Large intestine (tissue), 3 donors: ENCODE measurements around the gene OBSCN. TPM values are rescaled to one million over a fixed set of nuclear protein-coding genes. Genes with fewer than 3 reads are reported as not detected.

Source experiments
- DNase-seq, 2 donors: peaks; one replicate each; pipeline versions ENCODE4 v3.0.0 to v3.0.0-alpha.2; 2013
- H3K27ac ChIP-seq: one replicate; pipeline ENCODE4 v1.5.1; 2013; ENCODE audit warnings: low read length
- H3K27me3 ChIP-seq: 2 replicates; pipeline ENCODE4 v1.6.1; 2013; ENCODE audit warnings: low read length; ENCODE audit not compliant: control insufficient read depth, insufficient read depth
- H3K36me3 ChIP-seq: 2 replicates; pipeline ENCODE4 v1.6.1; 2013; ENCODE audit warnings: low read length; ENCODE audit not compliant: control insufficient read depth, insufficient read depth
- H3K4me1 ChIP-seq: one replicate; pipeline ENCODE4 v1.6.1; 2013; ENCODE audit warnings: low read length; ENCODE audit not compliant: control insufficient read depth, insufficient read depth
- H3K4me3 ChIP-seq: one replicate; pipeline ENCODE4 v1.5.1; 2013; ENCODE audit warnings: low read length
- H3K9me3 ChIP-seq: one replicate; pipeline ENCODE4 v1.6.1; 2013; ENCODE audit warnings: mild to moderate bottlenecking, low read depth, low read length, moderate library complexity; ENCODE audit not compliant: control insufficient read depth
- WGBS: methylation state at CpG from one replicate; pipeline ENCODE4 v1.1.5; 2013; ENCODE audit warnings: low lambda C conversion rate; ENCODE audit not compliant: insufficient coverage; 5-methylcytosine and 5-hydroxymethylcytosine counted together
- polyA plus RNA-seq: library from polyadenylated mRNA; unstranded; fragments of 120-200 nt; gene quantifications from one replicate; pipeline ENCODE4 v1.2.1, GENCODE V29; 2013

OBSCN gene
- polyA plus RNA-seq, 1 donor: 58.9 TPM

DNA sequence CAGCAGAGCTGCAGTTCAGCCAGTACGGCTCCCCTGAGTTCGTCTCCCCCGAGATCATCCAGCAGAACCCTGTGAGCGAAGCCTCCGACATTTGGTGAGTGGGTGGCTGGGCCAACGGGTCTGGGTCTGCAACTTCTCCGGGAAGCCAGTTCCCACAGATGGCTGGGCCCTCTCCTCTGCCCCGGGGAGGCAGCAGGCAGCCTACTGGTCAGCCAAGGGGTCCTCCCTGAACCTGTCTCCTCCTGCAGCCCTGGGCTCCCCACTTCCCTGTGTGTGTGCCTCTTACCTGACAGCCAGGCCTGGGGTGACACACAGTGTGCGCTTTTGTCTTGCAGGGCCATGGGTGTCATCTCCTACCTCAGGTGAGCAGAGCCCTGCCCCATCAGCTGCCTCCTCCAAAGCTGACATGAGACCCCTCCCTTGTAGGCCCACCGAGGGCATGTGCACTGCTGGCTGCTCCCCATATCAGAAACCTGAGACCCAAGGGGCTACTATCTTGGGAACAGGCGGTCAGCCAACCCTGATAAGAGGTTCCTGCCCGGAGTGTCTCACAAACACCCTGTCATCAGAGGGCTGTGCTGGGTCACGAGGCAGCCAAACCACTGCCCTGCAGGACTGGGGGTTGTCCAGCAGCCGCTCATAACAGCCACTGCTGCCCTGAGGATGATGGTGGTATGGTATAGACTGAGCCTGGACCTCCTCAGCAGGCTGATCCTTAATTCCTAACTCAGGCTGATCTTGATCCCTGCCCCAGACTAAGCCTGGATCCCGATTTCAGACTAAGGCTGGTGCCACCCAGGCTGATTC is 161.2 kb downstream of the OBSCN start:
- Histone ChIP-seq H3K4me3 (peak overlapping the region; percentile 21), H3K4me1 (peaks cover 46% of the 10 kb centered on the region), H3K27me3 (no peaks in the 10 kb centered on the region), H3K9me3 (no peaks in the 10 kb centered on the region), H3K27ac (peak overlapping the region; percentile 60), H3K36me3 (peaks cover 2% of the 10 kb centered on the region)
- WGBS: no CpG with 5 or more reads among the region's 15 CpGs
- DNase-seq: peak; percentile 40 to 56

DNA sequence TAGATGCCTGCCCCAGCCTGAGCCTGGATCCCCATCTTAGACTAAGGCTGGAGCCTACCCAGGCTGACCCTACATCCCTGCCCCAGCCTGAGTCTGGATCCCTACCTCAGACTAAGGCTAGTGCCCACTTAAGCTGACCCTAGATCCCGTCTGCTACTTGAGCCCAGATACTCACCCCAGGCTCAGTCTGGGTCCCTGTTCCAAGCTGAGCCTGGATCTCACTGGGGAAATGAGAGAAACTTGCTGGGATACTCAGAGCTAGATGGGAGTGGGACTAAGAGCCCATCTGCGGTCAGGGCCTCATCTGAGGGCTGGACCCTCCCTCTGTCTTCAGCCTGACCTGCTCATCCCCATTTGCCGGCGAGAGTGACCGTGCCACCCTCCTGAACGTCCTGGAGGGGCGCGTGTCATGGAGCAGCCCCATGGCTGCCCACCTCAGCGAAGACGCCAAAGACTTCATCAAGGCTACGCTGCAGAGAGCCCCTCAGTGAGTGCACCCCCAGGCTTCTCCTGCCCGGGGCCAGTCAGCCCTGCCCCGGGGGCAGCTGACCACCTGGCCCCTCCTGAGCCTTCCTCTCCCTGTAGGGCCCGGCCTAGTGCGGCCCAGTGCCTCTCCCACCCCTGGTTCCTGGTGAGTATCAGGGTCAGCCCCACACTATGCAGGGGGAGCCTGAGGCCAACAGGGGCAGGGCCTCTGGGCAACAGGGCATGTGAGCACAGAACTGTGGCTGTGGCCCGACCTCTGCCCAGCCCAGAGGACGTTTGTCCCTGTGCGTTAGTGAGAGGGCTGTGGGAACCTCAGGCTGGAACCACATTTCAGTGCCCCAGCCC is 162.0 kb downstream of the OBSCN start:
- no peak for DNase-seq
- Histone ChIP-seq H3K27ac (peak overlapping the region; percentile 60), H3K4me3 (peak overlapping the region; percentile 12)

DNA sequence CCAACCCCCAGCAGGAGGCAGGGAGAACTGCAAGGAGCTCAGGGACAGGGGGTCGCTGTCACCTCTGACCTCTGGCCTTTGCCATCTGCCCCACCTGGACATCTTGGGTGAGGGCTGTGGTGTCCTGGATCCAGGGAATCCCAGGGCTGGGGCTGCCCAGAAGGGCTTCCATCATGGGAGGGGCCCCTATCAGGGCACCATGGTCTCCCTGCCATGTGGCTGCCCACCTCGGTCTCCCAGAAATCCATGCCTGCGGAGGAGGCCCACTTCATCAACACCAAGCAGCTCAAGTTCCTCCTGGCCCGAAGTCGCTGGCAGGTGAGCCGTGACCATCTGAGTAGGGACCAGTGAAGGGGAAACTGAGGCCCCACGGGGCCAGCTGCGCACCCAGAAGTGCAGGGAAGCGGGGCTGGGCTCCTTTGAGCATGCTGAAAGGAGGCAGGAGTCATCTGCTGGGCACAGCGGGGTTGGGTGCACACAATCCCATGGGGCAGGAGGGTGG is 162.6 kb downstream of the OBSCN start:
- no peak overlapping the region for H3K27ac ChIP-seq
- H3K4me1 ChIP-seq: peaks cover 46% of the 10 kb centered on the region
- peak overlapping the region; percentile 12 for H3K4me3 ChIP-seq
- no peak for DNase-seq
- WGBS: no CpG with 5 or more reads among the region's 10 CpGs
- no peaks in the 10 kb centered on the region for H3K27me3 ChIP-seq
- no peaks in the 10 kb centered on the region for H3K9me3 ChIP-seq
- peaks cover 3% of the 10 kb centered on the region for H3K36me3 ChIP-seq

More for the DNA sequence above, 162.0 kb downstream of the OBSCN start:
- peaks cover 46% of the 10 kb centered on the region for H3K4me1 ChIP-seq
- peaks cover 4% of the 10 kb centered on the region for H3K36me3 ChIP-seq
- H3K27me3 ChIP-seq: no peaks in the 10 kb centered on the region
- H3K9me3 ChIP-seq: no peaks in the 10 kb centered on the region
- WGBS: no CpG with 5 or more reads among the region's 18 CpGs

DNA sequence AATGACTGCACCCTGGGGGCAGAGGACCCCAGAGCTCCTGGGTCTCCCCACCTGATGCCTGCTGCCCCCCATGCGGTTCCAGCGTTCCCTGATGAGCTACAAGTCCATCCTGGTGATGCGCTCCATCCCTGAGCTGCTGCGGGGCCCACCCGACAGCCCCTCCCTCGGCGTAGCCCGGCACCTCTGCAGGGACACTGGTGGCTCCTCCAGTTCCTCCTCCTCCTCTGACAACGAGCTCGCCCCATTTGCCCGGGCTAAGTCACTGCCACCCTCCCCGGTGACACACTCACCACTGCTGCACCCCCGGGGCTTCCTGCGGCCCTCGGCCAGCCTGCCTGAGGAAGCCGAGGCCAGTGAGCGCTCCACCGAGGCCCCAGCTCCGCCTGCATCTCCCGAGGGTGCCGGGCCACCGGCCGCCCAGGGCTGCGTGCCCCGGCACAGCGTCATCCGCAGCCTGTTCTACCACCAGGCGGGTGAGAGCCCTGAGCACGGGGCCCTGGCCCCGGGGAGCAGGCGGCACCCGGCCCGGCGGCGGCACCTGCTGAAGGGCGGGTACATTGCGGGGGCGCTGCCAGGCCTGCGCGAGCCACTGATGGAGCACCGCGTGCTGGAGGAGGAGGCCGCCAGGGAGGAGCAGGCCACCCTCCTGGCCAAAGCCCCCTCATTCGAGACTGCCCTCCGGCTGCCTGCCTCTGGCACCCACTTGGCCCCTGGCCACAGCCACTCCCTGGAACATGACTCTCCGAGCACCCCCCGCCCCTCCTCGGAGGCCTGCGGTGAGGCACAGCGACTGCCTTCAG is 163.3 kb downstream of the OBSCN start:
- Histone ChIP-seq H3K4me1 (peaks cover 46% of the 10 kb centered on the region), H3K27ac (peak overlapping the region; percentile 70), H3K27me3 (no peaks in the 10 kb centered on the region), H3K9me3 (no peaks in the 10 kb centered on the region), H3K4me3 (peak overlapping the region; percentile 55), H3K36me3 (peaks cover 9% of the 10 kb centered on the region)
- no CpG with 5 or more reads among the region's 50 CpGs for WGBS
- DNase-seq: peak; percentile 46 to 80

DNA sequence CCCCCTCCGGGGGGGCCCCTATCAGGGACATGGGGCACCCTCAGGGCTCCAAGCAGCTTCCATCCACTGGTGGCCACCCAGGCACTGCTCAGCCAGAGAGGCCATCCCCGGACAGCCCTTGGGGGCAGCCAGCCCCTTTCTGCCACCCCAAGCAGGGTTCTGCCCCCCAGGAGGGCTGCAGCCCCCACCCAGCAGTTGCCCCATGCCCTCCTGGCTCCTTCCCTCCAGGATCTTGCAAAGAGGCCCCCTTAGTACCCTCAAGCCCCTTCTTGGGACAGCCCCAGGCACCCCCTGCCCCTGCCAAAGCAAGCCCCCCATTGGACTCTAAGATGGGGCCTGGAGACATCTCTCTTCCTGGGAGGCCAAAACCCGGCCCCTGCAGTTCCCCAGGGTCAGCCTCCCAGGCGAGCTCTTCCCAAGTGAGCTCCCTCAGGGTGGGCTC is 163.9 kb downstream of the OBSCN start:
- H3K4me1 ChIP-seq: peaks cover 46% of the 10 kb centered on the region
- peak overlapping the region; percentile 55 for H3K4me3 ChIP-seq
- H3K36me3 ChIP-seq: peaks cover 9% of the 10 kb centered on the region
- no peak for DNase-seq
- H3K27ac ChIP-seq: peak overlapping the region; percentile 70
- H3K9me3 ChIP-seq: peaks cover 2% of the 10 kb centered on the region
- H3K27me3 ChIP-seq: no peaks in the 10 kb centered on the region
- WGBS: no CpG with 5 or more reads among the region's 4 CpGs

DNA sequence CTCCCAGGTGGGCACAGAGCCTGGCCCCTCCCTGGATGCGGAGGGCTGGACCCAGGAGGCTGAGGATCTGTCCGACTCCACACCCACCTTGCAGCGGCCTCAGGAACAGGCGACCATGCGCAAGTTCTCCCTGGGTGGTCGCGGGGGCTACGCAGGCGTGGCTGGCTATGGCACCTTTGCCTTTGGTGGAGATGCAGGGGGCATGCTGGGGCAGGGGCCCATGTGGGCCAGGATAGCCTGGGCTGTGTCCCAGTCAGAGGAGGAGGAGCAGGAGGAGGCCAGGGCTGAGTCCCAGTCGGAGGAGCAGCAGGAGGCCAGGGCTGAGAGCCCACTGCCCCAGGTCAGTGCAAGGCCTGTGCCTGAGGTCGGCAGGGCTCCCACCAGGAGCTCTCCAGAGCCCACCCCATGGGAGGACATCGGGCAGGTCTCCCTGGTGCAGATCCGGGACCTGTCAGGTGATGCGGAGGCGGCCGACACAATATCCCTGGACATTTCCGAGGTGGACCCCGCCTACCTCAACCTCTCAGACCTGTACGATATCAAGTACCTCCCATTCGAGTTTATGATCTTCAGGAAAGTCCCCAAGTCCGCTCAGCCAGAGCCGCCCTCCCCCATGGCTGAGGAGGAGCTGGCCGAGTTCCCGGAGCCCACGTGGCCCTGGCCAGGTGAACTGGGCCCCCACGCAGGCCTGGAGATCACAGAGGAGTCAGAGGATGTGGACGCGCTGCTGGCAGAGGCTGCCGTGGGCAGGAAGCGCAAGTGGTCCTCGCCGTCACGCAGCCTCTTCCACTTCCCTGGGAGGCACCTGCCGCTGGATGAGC is 164.5 kb downstream of the OBSCN start:
- Histone ChIP-seq H3K27ac (peak overlapping the region; percentile 70), H3K4me1 (peaks cover 47% of the 10 kb centered on the region), H3K9me3 (peaks cover 4% of the 10 kb centered on the region), H3K4me3 (peak overlapping the region; percentile 55), H3K36me3 (peaks cover 9% of the 10 kb centered on the region), H3K27me3 (no peaks in the 10 kb centered on the region)
- peak; percentile 90 to 95 for DNase-seq
- no CpG with 5 or more reads among the region's 34 CpGs for WGBS

DNA sequence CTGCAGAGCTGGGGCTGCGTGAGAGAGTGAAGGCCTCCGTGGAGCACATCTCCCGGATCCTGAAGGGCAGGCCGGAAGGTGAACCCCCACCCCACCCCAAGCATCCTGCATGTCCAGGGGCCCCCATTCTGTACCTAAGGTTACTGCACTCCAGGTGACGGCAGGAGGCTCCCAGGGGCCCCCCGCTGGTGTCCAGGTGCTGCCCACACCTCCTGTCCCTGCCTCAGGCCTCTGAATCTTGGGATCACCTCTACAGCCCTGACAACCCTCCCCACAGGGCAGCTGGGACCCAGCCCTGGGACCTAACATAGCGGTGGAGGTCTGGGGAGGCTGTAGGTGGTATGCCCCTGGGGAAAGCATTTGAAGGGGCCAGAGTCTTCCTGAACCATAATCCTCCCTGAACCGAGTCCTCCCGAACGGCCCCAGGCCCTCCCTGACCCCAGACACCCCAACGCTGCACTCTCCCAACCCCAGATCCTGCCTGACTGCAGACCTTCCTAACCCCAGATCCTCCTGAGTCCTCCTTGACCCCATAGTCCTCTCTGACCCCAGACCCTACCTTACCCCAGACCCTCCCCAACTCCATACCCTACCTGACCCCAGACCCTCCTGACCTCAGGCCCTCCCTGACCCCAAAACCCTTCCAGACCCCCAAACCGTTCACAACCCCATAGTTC is 165.3 kb downstream of the OBSCN start:
- no CpG with 5 or more reads among the region's 12 CpGs for WGBS
- peaks cover 9% of the 10 kb centered on the region for H3K36me3 ChIP-seq

DNA sequence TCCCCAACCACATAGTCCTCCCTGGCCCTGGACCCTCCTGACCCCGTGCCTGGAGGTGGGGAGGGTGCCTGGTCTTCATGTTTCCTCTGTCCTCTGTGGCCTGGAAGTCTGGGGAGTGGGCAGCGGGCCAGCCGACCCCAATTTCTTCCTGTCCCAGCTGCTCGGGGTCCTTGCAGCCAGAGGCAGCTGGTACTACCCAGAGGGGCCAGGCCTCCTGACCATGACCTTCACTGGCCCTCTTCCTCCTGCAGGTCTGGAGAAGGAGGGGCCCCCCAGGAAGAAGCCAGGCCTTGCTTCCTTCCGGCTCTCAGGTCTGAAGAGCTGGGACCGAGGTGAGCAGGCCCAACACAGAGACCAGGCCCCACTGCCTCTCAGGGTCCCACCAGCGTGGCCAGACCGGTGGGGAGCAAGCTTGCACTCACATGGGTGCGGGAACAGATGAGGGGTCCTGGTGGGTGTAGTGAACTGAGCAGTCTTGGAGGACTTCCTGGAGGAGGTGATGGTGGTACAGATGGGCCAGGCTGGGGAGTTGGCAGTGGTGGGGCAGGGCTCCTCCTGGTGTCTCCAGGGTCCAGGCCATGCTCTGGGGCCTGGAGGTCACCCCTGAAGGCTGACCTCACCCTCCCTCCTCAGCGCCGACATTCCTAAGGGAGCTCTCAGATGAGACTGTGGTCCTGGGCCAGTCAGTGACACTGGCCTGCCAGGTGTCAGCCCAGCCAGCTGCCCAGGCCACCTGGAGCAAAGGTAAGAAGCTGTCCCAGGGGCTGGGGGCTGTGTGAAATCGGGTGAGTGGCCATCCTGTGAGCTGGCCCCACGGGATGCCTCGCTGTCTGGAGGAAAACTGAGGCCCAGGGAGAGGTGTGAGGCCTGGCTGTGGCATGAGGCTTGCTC is 166.1 kb downstream of the OBSCN start:
- H3K4me1 ChIP-seq: peaks cover 40% of the 10 kb centered on the region
- peaks cover 9% of the 10 kb centered on the region for H3K36me3 ChIP-seq
- H3K9me3 ChIP-seq: peaks cover 4% of the 10 kb centered on the region
- H3K27me3 ChIP-seq: no peaks in the 10 kb centered on the region
- H3K4me3 ChIP-seq: peak overlapping the region; percentile 55
- no peak for DNase-seq
- H3K27ac ChIP-seq: no peak overlapping the region
- no CpG with 5 or more reads among the region's 14 CpGs for WGBS

More for the DNA sequence above, 165.3 kb downstream of the OBSCN start:
- H3K4me1 ChIP-seq: peaks cover 46% of the 10 kb centered on the region
- DNase-seq: no peak
- H3K4me3 ChIP-seq: peak overlapping the region; percentile 55
- peaks cover 4% of the 10 kb centered on the region for H3K9me3 ChIP-seq
- H3K27me3 ChIP-seq: no peaks in the 10 kb centered on the region
- H3K27ac ChIP-seq: peak overlapping the region; percentile 36
